H1 (cell line): ENCODE measurements around the gene MX1.

Experiments
- CHD1 ChIP-seq: IDR thresholded peaks from 2 replicates; pipeline ENCODE4 v1.6.1; 2012; ENCODE audit warnings: low read depth, low read length, improper control_type of control experiment
- EP300 ChIP-seq, 2 experiments: IDR thresholded peaks; 1 replicate in 1 of 2; 2 replicates in 1 of 2; pipeline ENCODE4 v1.6.1; 2011 to 2012; ENCODE audit warnings: low read depth in 2 of 2, low read length in 2 of 2, mild to moderate bottlenecking in 2 of 2, borderline replicate concordance in 1 of 2, inconsistent platforms in 1 of 2, moderate library complexity in 1 of 2
- EZH2 ChIP-seq: fragments of 200-600 bp; sonication (generic); IDR thresholded peaks from 2 replicates; pipeline ENCODE4 v1.7.1; 2012; ENCODE audit warnings: low read depth, mild to moderate bottlenecking, moderate library complexity, low read length, inconsistent platforms; ENCODE audit not compliant: severe bottlenecking
- GTF2F1 ChIP-seq: IDR thresholded peaks from 2 replicates; pipeline ENCODE4 v1.6.1; 2012; ENCODE audit warnings: low read depth, low read length, improper control_type of control experiment, borderline replicate concordance
- JUND ChIP-seq: IDR thresholded peaks from 2 replicates; pipeline ENCODE4 v1.6.1; 2011; ENCODE audit warnings: mild to moderate bottlenecking, improper control_type of control experiment, low read length
- KDM5A ChIP-seq: fragments of 200-600 bp; IDR thresholded peaks from 2 replicates; pipeline ENCODE4 v1.7.1; 2012; ENCODE audit warnings: mild to moderate bottlenecking, low read length, inconsistent platforms, mixed read lengths
- TF ChIP-seq, protein P1 (sequence below), 3 experiments: IDR thresholded peaks; 1 replicate in 2 of 3; 2 replicates in 1 of 3; pipeline versions ENCODE4 v1.5.1 to v1.6.1; 2011; ENCODE audit warnings: low read length in 3 of 3, mild to moderate bottlenecking in 3 of 3, inconsistent platforms in 2 of 3, low read depth in 1 of 3, moderate library complexity in 1 of 3; ENCODE audit not compliant: insufficient read depth in 1 of 3; ENCODE audit errors: control extremely low read depth in 1 of 3

DNA sequence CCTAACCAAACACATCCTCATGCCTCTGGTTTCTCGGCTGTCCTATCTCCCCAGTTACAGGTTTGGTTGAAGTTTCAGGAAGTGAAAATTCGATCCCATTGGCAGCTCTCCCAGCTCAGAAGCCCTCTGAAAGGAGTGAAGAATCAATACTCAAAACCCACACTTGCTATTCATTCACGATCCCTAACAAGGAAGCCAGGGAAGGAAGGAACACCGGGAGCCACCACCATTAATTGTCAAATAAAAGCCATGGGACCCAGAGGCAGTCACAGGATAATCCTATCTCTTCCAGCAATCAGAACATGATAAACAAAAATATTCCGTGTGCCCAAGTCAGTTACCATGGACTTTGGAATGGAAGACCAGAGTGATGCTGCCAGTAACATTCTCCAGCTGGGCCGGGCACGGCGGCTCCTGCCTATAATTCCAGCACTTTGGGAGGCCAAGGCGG is 74.9 kb downstream of the MX1 start:
- TF ChIP-seq, protein P1, sequence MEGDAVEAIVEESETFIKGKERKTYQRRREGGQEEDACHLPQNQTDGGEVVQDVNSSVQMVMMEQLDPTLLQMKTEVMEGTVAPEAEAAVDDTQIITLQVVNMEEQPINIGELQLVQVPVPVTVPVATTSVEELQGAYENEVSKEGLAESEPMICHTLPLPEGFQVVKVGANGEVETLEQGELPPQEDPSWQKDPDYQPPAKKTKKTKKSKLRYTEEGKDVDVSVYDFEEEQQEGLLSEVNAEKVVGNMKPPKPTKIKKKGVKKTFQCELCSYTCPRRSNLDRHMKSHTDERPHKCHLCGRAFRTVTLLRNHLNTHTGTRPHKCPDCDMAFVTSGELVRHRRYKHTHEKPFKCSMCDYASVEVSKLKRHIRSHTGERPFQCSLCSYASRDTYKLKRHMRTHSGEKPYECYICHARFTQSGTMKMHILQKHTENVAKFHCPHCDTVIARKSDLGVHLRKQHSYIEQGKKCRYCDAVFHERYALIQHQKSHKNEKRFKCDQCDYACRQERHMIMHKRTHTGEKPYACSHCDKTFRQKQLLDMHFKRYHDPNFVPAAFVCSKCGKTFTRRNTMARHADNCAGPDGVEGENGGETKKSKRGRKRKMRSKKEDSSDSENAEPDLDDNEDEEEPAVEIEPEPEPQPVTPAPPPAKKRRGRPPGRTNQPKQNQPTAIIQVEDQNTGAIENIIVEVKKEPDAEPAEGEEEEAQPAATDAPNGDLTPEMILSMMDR (IDR thresholded peaks at IDR 0.05; ENCODE audit: control extremely low read depth in 1 of 3, insufficient read depth in 1 of 3, low read depth in 1 of 3, low read length in 3 of 3), result no peak
- TF ChIP-seq EZH2 (no peak), GTF2F1 (no peak), JUND (no peak), EP300 (IDR thresholded peaks at IDR 0.05; ENCODE audit: borderline replicate concordance in 1 of 2, low read depth in 2 of 2, low read length in 2 of 2) (no peak), KDM5A (no peak), CHD1 (no peak)
